Transverse colon (tissue), 3 donors: Measurements from ENCODE around the gene ADAMTS16.

Experiments
- POLR2A ChIP-seq: fragments of 450-650 bp; IDR thresholded peaks from one replicate; pipeline ENCODE4 v1.6.1; 2016; ENCODE audit warnings: antibody characterized with exemption, mild to moderate bottlenecking, moderate library complexity
- TF ChIP-seq, protein P1 (sequence below), 5 experiments: fragments of 200-600 bp in 3 of 5; fragments of 450-650 bp in 2 of 5; sonication (generic) in 3 of 5; IDR thresholded peaks; 1 replicate in 2 of 5; 2 replicates in 3 of 5; pipeline ENCODE4 v1.5.1; 2016 to 2017; ENCODE audit warnings: antibody characterized with exemption in 5 of 5, inconsistent platforms in 3 of 5, mild to moderate bottlenecking in 2 of 5, moderate library complexity in 1 of 5

DNA sequence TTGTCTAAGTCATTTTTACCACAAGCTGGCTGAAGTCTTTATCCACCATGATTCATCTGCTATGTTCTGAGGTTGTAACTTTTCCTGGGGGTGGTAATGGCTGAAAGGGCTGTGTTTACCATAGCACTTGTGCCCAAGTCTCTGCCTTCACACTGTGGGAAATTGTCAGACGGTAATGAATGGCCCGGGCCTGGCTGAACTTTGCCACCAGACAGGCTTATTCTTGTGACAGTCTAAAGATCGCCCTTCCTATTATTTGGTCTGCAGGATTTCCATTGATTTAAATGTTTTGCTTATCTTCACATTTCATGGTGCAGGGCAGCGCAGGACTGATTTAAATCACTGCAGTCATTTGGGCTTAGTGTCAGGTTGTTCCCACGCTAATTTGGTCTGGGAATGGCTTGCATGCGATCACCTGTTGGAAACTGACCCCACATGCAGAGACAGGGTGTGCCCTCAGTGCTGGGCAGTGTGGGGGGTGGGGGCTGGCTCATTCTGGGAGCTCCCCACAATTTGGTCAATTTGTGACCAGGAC is 173.0 kb downstream of the ADAMTS16 start:
- TF ChIP-seq POLR2A, result no peak
- TF ChIP-seq, protein P1, sequence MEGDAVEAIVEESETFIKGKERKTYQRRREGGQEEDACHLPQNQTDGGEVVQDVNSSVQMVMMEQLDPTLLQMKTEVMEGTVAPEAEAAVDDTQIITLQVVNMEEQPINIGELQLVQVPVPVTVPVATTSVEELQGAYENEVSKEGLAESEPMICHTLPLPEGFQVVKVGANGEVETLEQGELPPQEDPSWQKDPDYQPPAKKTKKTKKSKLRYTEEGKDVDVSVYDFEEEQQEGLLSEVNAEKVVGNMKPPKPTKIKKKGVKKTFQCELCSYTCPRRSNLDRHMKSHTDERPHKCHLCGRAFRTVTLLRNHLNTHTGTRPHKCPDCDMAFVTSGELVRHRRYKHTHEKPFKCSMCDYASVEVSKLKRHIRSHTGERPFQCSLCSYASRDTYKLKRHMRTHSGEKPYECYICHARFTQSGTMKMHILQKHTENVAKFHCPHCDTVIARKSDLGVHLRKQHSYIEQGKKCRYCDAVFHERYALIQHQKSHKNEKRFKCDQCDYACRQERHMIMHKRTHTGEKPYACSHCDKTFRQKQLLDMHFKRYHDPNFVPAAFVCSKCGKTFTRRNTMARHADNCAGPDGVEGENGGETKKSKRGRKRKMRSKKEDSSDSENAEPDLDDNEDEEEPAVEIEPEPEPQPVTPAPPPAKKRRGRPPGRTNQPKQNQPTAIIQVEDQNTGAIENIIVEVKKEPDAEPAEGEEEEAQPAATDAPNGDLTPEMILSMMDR (IDR thresholded peaks at IDR 0.05), result no peak
